ENCODE measurements around the gene PROM2.

The PROM2 gene

DNA sequence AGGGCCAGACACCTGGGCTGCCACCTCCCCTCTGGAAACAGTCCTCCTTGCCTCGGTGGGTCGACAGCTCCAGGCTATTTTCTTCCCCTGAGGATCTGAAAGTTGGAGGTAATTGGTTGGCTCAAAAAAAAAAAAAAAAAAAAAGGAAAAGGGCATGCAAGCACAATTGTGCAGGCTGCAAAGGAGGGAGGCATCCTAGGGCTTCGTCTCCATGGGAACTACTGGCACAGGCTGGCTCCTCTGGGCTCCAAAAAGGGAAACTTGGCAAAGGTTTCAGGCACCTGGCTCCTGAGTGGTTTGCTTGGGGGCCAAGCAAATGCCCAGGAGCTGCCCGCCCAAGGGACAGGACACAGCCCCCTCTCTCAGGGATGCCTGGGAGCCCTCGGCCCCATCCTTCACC lies 21.8 kb downstream of the PROM2 start:
- no peak for TF ChIP-seq CTCF (IDR thresholded peaks at IDR 0.05; ENCODE audit: low read depth, low read length)
- no peak overlapping the region for H3K4me3 ChIP-seq (ENCODE audit: low read depth, low read length)

DNA sequence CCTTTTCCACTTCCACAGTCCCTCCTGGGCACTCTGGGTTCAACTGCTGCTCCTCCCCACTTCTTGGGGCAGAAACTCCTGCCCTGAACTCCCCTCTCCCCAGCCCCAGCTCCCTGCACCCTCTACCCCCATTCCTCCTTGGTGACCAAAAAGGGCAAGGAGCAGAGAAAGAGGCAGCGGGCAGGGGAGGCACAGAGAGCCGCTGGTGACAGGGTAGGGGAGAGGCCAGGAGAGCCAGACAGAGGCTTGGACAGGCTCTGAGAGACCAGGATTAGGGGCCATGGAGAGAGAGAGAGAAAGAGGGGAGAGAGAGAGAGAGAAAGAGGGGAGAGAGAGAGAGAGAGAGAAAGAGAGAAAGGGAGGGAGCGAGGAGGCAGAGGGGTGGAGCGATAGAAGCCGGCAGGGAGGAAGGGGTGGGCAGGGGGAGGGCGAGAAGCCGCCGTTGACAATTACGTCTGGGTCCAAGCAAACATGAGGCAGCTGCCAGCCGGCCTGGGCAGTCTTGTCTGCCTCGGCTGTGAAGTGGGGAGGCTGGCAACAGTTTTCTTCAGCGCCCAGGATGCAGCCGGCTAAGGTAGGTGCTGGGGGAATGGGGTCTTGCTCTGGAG lies 22.7 kb downstream of the PROM2 start, which contains the start of gene KCNIP3:
Gene KCNIP3, plus strand, starts transcription at position 468 of the 608 bp plus-strand sequence. Its CDS starts 92 bp downstream, at position 560.
- TF ChIP-seq CTCF (IDR thresholded peaks at IDR 0.05; ENCODE audit: low read depth, low read length), result no peak

DNA sequence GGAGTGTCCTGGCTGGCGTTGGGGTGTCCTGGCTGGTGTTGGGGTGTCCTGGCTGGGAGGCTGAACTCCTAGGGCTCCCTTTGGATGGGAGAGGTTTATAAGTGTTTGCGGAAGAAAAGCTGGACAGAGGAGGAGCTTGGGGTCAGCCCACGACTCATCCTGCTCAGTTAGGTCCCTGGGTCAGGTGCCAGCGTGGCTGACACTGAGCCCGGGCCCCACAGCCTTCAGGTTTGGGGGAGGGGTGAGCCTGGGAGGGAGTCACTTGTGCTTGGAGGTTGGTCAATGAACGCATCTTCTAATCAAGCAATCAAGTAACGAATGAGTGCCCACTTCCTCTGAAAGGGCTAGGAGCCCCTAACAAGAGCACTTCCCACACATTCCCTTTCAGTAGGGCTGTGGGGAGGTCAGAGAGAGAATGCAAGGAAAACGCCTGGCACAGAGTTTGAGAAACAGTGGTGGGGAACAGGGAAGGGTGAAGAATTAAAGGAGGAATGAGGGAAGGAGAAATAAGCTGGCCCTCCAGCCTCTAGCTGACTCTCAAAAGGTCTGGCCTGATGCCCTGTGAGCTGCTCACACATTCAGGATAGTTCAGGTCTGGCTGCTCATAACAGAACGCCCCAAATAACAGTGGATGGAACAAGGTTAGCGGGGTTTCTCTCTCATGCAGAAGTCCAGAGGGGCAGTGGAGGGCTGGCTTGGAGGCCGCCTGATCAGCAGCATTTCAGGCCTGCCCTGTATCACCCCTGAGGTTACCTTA lies 23.6 kb downstream of the PROM2 start:
- TF ChIP-seq CTCF (IDR thresholded peaks at IDR 0.05; ENCODE audit: low read depth, low read length), result no peak
- no peak overlapping the region for H3K4me3 ChIP-seq (ENCODE audit: low read depth, low read length)

More for the DNA sequence above, 22.7 kb downstream of the PROM2 start, which contains the start of gene KCNIP3:
- H3K4me3 ChIP-seq (ENCODE audit: low read depth, low read length), result no peak within 1 kb of the TSS

DNA sequence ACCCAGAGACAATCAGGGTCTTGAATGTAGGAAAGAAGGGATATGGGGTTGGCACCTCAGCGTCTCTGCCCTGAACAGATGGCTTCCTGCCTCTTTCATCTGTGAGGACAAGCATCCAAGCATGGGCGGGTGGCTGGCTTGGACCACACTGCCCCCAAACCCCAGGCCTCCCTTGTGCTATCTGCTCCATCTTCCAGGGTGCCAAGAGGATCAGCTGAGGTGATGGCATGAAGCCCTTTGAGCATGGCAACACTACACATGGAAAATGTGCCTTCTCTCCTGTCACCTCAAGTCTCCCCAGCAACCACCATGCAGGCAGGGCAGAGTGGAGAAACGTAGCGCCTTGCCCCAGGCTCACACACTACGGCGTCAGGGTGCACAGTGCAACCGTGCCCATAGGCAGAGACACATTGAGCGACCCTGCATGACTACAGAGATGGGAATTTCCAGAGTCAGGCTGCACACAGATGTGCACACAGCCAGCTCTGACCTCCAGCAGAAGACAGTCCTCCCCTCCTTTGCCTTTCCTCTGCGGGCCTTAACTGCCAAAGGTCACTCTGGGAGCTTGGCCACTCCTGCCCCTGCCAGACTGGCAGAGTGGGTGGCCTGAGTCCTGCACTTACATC lies 24.4 kb downstream of the PROM2 start:
- TF ChIP-seq CTCF (IDR thresholded peaks at IDR 0.05; ENCODE audit: low read depth, low read length), result no peak
- H3K4me3 ChIP-seq (ENCODE audit: low read depth, low read length), result no peak overlapping the region

- no peak overlapping the region for H3K4me3 ChIP-seq (ENCODE audit: low read depth, low read length)
- TF ChIP-seq CTCF (IDR thresholded peaks at IDR 0.05; ENCODE audit: low read depth, low read length), result no peak
Observed at GRCh38 chr2:95299961-95300360, 25.7 kb downstream of the PROM2 start.

- no peak for TF ChIP-seq CTCF (IDR thresholded peaks at IDR 0.05; ENCODE audit: low read depth, low read length)
- no peak overlapping the region for H3K4me3 ChIP-seq (ENCODE audit: low read depth, low read length)
Observed at GRCh38 chr2:95300450-95300849, 26.2 kb downstream of the PROM2 start.

GRCh38 chr2:95301186-95301585 lies 26.9 kb downstream of the PROM2 start:
- no peak for TF ChIP-seq CTCF (IDR thresholded peaks at IDR 0.05; ENCODE audit: low read depth, low read length)
- H3K4me3 ChIP-seq (ENCODE audit: low read depth, low read length), result no peak overlapping the region
